AG09319 (cell line): ENCODE data around the gene SHQ1.

Experiments
- DNase-seq: peaks from one replicate; pipeline ENCODE4 v3.0.0-alpha.2; 2010; ENCODE audit warnings: low read depth; ENCODE audit errors: extremely low read depth
- CTCF ChIP-seq: IDR thresholded peaks from 2 replicates; pipeline ENCODE4 v1.5.1; 2011; ENCODE audit warnings: low read depth, mild to moderate bottlenecking, inconsistent platforms, low read length, moderate library complexity

Gene SHQ1

GRCh38 chr3:72891053-72891855, 43.0 kb upstream of the SHQ1 start:
- DNase-seq, result peak; percentile 97
- TF ChIP-seq CTCF, result peak; percentile 16

DNA sequence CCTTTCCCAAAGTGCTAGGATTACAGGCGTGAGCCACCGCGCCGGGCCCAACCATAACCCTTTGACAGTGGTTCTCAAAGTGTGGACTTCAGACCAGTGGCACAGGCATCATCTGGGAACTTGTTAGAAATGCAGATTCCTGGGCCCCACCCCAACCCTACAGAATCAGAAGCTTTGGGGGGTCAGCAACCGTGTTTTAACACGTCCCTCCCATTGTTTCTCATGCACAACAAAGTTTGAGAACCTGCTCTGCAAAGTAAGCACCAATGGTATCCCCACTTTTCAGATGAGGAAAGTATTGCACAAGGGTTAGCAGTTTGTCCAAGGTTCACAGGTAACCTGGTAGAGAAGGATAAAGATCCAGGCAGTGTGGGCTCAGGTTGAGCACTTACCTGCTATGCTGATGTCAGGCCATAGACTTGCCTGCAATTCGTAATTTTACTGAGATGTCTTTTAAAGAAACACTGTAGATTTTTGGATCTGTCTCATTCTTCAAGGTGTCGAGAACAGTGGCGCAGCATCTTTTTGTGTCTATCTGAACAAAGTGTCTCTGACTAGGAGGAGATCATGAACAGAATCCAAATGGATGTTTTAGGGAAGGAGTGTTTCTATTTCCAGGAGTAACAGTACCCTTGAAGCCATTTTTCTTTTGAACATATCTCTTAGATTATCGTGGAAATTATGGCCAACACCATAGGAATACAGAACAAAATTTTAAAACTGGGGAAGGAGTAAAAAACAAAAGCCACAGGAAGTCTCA, 42.1 kb upstream of the SHQ1 start:
- DNase-seq, result no peak
- no peak for TF ChIP-seq CTCF

DNA sequence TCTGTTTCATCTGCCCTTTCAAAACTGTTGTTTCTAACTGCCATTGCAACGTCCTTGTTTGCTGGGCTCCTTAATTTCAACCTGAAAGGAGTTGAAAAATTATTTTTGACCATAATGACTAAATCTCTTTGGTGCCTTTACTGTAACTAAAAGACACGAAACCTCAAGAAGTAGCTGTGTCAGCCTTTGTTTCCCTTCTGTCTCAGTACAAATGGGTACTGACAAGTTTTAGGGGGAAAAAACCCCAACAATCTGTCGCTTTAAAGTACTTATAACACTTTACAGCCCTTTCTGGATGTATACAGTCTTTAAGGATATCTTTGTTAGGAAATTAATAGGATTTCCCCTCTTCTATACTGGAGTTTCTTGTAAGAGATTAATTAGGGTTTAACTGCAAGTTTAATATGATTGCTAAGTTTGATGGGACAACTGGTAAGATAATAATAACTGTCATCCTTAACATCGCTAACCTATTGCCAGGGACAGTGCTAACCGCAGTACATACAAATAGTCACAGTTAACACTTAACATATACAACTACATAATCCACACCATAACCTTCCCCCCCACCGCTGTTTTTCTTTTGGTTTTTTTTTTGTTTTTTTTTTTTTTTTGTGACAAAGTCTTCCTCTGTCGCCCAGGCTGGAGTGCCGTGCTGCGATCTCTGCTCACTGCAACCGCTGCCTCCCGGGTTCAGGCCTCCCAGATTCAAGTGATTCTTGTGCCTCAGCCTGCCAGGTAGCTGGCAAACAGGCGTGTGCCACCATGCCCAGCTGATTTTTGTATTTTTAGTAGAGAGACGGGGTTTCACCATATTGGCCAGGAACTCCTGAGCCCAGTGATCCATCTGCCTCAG, 41.3 kb upstream of the SHQ1 start:
- no peak for TF ChIP-seq CTCF
- DNase-seq, result no peak

DNA sequence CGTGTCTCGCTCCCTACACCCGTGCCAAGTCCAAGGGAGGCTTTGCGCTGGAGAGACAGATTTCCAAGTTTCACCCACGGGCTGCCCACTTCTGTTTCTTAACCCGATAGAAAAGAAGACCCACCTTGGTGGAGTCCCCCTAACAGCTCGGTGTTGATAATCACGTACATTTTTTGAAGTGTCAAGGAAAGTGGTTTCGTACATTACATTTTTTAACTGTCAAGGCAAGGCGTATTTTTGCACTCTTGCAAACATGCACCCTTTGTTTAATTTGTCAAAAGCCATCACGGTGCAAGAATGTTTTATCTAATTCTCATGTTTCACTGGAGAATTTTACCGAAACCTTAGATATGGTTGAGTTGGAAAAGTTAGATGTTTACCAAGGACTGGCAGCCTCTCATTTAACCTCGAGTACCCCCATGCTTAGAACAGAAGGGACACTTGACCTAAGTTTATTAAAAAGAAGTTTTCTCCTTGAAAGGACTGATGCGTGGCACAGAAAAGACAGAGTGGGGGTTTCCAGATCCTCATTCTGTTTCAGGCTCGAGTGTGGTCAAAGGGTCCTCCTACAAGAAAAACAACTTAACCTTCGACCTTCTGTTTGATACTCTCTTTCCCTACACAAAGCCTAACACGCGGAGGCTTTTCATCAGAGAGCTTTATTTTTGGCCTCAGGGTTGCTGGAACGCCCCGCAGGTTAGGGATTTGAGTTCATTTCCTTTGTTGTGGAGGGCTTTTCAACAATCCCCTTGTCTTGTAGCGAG, 40.5 kb upstream of the SHQ1 start:
- TF ChIP-seq CTCF, result no peak
- no peak for DNase-seq

GRCh38 chr3:72887705-72888545, 39.7 kb upstream of the SHQ1 start, which contains the start of gene GXYLT2:
Gene GXYLT2, plus strand, starts transcription at chr3:72888046. Its CDS starts 188 bp downstream, at chr3:72888234.
- no peak for TF ChIP-seq CTCF

DNA sequence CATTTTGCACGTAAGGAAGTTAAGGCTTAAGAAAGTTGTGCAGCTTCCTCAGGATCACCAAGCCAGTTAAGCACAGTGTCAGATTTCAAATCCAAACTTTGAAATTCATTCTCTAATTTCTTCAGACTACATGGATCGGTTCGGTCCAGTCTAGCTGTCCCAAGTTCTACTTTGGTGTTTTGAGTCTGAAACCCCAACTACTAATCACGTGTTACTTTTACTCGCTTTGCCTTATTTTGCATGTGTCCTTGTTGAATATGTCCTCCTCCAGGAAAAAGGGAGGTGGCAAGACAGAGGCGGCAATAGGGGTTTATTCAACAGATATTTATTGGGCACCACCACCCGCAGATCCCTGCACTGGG, 39.1 kb upstream of the SHQ1 start:
- no peak for TF ChIP-seq CTCF
- DNase-seq, result no peak

More at GRCh38 chr3:72887705-72888545, 39.7 kb upstream of the SHQ1 start, which contains the start of gene GXYLT2:
- DNase-seq, result no peak
